HepG2 (cell line): ENCODE results near the gene HOXA6. TPM values are rescaled to one million over a fixed set of nuclear protein-coding genes. Genes with fewer than 3 reads are reported as not detected.

Experiments used
- BRD4 ChIP-seq: sonication (generic); formaldehyde crosslinking; IDR thresholded peaks from 2 replicates; pipeline ENCODE4 v1.4.0; 2020; ENCODE audit warnings: missing genetic modification reagents
- EP300 ChIP-seq, 3 experiments: sonication (generic) in 1 of 3; formaldehyde crosslinking in 1 of 3; IDR thresholded peaks; 2 replicates each; pipeline versions ENCODE4 v1.5.1 to v1.6.1; 2011 to 2020; ENCODE audit warnings: low read depth in 2 of 3, low read length in 2 of 3, borderline replicate concordance in 1 of 3, improper control_type of control experiment in 1 of 3, mild to moderate bottlenecking in 1 of 3, missing genetic modification reagents in 1 of 3, moderate library complexity in 1 of 3
- KLF6 ChIP-seq: IDR thresholded peaks from 2 replicates; pipeline ENCODE4 v1.8.0; 2016; ENCODE audit warnings: missing biosample characterization, missing genetic modification reagents
- NCOA1 ChIP-seq: sonication (generic); formaldehyde crosslinking; IDR thresholded peaks from 2 replicates; pipeline ENCODE4 v1.9.0; 2021; ENCODE audit warnings: missing genetic modification reagents
- NCOA5 ChIP-seq: sonication (generic); formaldehyde crosslinking; IDR thresholded peaks from 2 replicates; pipeline ENCODE4 v1.4.0; 2020; ENCODE audit warnings: missing genetic modification reagents
- NR1H2 ChIP-seq: sonication (generic); formaldehyde crosslinking; IDR thresholded peaks from 2 replicates; pipeline ENCODE4 v1.8.1; 2022; ENCODE audit warnings: low read depth, missing genetic modification reagents, borderline replicate concordance
- PITX1 ChIP-seq: sonication (generic); formaldehyde crosslinking; IDR thresholded peaks from 2 replicates; pipeline ENCODE4 v1.5.1; 2020; ENCODE audit warnings: mild to moderate bottlenecking, missing genetic modification reagents
- PRPF4 ChIP-seq: fragments of 200-400 bp; formaldehyde crosslinking; IDR thresholded peaks from 2 replicates; pipeline ENCODE4 v1.6.1; 2016; ENCODE audit warnings: low read length, low read depth; ENCODE audit not compliant: poor library complexity, severe bottlenecking
- RAD51 ChIP-seq: fragments of 450-650 bp; IDR thresholded peaks from 2 replicates; pipeline ENCODE4 v1.6.1; 2016; ENCODE audit warnings: borderline replicate concordance
- SATB2 ChIP-seq: sonication (generic); formaldehyde crosslinking; IDR thresholded peaks from 2 replicates; pipeline ENCODE4 v1.5.0; 2020; ENCODE audit warnings: missing genetic modification reagents
- SETDB1 ChIP-seq: sonication (generic); formaldehyde crosslinking; IDR thresholded peaks from 2 replicates; pipeline ENCODE4 v1.5.1; 2020; ENCODE audit warnings: missing genetic modification reagents, mild to moderate bottlenecking, borderline replicate concordance
- SKI ChIP-seq: fragments of 450-650 bp; IDR thresholded peaks from one replicate; pipeline ENCODE4 v1.6.1; 2018; ENCODE audit warnings: mild to moderate bottlenecking; ENCODE audit not compliant: partially characterized antibody
- TARDBP ChIP-seq: sonication (generic); formaldehyde crosslinking; IDR thresholded peaks from 2 replicates; pipeline ENCODE4 v1.8.0; 2022; ENCODE audit warnings: mild to moderate bottlenecking, missing genetic modification reagents
- ZFP62 ChIP-seq: sonication (generic); formaldehyde crosslinking; IDR thresholded peaks from 2 replicates; pipeline ENCODE4 v1.4.0; 2020; ENCODE audit warnings: missing genetic modification reagents
- ZFP82 ChIP-seq: sonication (generic); formaldehyde crosslinking; IDR thresholded peaks from 2 replicates; pipeline ENCODE4 v1.5.1; 2020; ENCODE audit warnings: mild to moderate bottlenecking, missing genetic modification reagents, borderline replicate concordance
- ZNF230 ChIP-seq: sonication (generic); formaldehyde crosslinking; IDR thresholded peaks from 2 replicates; pipeline ENCODE4 v1.4.0; 2020; ENCODE audit warnings: mild to moderate bottlenecking, missing genetic modification reagents
- ZNF253 ChIP-seq: sonication (generic); formaldehyde crosslinking; IDR thresholded peaks from 2 replicates; pipeline ENCODE4 v1.8.0; 2022; ENCODE audit warnings: mild to moderate bottlenecking, missing genetic modification reagents, borderline replicate concordance
- ZNF598 ChIP-seq: sonication (generic); formaldehyde crosslinking; IDR thresholded peaks from 2 replicates; pipeline ENCODE4 v1.5.1; 2020; ENCODE audit warnings: mild to moderate bottlenecking, missing genetic modification reagents, borderline replicate concordance
- polyA plus RNA-seq, 8 experiments: library from polyadenylated mRNA; depleted of rRNA in 3 of 8; stranded (reverse) in 7 of 8; unstranded in 1 of 8; fragments of >200 nt; fragmentation: Illumina TruSeq in 4 of 8; extraction: Trizol in 4 of 8; gene quantifications; 2 replicates each; pipeline versions ENCODE4 v1.2.1 to v1.2.3, GENCODE V29; 2011 to 2016; ENCODE audit warnings: low read depth in 4 of 8, missing spikeins in 1 of 8, mixed read lengths in 1 of 8; ENCODE audit not compliant: insufficient read depth in 1 of 8
- total RNA-seq, 5 experiments: library from RNA; depleted of rRNA; stranded (reverse); fragments of >200 nt; fragmentation: Illumina TruSeq; extraction: Trizol; gene quantifications; 2 replicates each; pipeline ENCODE4 v1.2.3, GENCODE V29; 2016; ENCODE audit warnings: low read depth in 1 of 5
- TF ChIP-seq, protein P1 (sequence below): sonication (generic); formaldehyde crosslinking; IDR thresholded peaks from 2 replicates; pipeline ENCODE4 v1.5.1; 2020; ENCODE audit warnings: mild to moderate bottlenecking, missing genetic modification reagents, moderate library complexity
- TF ChIP-seq, protein P2 (sequence below): sonication (generic); formaldehyde crosslinking; IDR thresholded peaks from 2 replicates; pipeline ENCODE4 v1.4.0; 2020; ENCODE audit warnings: mild to moderate bottlenecking, missing genetic modification reagents, borderline replicate concordance
- TF ChIP-seq, protein P3 (sequence below): sonication (generic); formaldehyde crosslinking; IDR thresholded peaks from 2 replicates; pipeline ENCODE4 v1.9.0; 2021; ENCODE audit warnings: missing genetic modification reagents, borderline replicate concordance

The HOXA6 gene
- total and polyA plus RNA-seq, 2 of the 13 experiments (the other 11 are each of a cell fraction or from before 2014, with no cell fraction given): 1.3 to 1.5 TPM

GRCh38 chr7:27160546-27161213 is 13.1 kb upstream of the HOXA6 start (continued):
- TF ChIP-seq PITX1: no peak
- TF ChIP-seq ZNF230 (CRISPR knock-in tag): no peak
- no peak for TF ChIP-seq SKI
- no peak; the same call in 1 of the 2 replicates for TF ChIP-seq ZFP82 (CRISPR knock-in tag)
- TF ChIP-seq SETDB1 (CRISPR knock-in tag): no peak
- TF ChIP-seq PRPF4: no peak
- TF ChIP-seq ZNF253 (CRISPR knock-in tag): no peak
- no peak for TF ChIP-seq TARDBP
- TF ChIP-seq RAD51: no peak
- no peak for TF ChIP-seq NCOA5 (CRISPR knock-in tag)
- TF ChIP-seq, protein P1, sequence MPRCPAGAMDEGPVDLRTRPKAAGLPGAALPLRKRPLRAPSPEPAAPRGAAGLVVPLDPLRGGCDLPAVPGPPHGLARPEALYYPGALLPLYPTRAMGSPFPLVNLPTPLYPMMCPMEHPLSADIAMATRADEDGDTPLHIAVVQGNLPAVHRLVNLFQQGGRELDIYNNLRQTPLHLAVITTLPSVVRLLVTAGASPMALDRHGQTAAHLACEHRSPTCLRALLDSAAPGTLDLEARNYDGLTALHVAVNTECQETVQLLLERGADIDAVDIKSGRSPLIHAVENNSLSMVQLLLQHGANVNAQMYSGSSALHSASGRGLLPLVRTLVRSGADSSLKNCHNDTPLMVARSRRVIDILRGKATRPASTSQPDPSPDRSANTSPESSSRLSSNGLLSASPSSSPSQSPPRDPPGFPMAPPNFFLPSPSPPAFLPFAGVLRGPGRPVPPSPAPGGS (CRISPR knock-in tag): 0 out of 2 replicates have a peak, but pooled peaks have one; percentile 67
- TF ChIP-seq ZFP62: no peak
- TF ChIP-seq BRD4 (CRISPR knock-in tag): no peak
- TF ChIP-seq NCOA1: 0 out of 2 replicates have a peak, but pooled peaks have one; percentile 32
- TF ChIP-seq, protein P2, sequence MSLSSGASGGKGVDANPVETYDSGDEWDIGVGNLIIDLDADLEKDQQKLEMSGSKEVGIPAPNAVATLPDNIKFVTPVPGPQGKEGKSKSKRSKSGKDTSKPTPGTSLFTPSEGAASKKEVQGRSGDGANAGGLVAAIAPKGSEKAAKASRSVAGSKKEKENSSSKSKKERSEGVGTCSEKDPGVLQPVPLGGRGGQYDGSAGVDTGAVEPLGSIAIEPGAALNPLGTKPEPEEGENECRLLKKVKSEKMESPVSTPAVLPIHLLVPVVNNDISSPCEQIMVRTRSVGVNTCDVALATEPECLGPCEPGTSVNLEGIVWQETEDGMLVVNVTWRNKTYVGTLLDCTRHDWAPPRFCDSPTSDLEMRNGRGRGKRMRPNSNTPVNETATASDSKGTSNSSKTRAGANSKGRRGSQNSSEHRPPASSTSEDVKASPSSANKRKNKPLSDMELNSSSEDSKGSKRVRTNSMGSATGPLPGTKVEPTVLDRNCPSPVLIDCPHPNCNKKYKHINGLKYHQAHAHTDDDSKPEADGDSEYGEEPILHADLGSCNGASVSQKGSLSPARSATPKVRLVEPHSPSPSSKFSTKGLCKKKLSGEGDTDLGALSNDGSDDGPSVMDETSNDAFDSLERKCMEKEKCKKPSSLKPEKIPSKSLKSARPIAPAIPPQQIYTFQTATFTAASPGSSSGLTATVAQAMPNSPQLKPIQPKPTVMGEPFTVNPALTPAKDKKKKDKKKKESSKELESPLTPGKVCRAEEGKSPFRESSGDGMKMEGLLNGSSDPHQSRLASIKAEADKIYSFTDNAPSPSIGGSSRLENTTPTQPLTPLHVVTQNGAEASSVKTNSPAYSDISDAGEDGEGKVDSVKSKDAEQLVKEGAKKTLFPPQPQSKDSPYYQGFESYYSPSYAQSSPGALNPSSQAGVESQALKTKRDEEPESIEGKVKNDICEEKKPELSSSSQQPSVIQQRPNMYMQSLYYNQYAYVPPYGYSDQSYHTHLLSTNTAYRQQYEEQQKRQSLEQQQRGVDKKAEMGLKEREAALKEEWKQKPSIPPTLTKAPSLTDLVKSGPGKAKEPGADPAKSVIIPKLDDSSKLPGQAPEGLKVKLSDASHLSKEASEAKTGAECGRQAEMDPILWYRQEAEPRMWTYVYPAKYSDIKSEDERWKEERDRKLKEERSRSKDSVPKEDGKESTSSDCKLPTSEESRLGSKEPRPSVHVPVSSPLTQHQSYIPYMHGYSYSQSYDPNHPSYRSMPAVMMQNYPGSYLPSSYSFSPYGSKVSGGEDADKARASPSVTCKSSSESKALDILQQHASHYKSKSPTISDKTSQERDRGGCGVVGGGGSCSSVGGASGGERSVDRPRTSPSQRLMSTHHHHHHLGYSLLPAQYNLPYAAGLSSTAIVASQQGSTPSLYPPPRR (CRISPR knock-in tag): no peak
- no peak for TF ChIP-seq NR1H2
- no peak for TF ChIP-seq SATB2 (CRISPR knock-in tag)
- TF ChIP-seq, protein P3, sequence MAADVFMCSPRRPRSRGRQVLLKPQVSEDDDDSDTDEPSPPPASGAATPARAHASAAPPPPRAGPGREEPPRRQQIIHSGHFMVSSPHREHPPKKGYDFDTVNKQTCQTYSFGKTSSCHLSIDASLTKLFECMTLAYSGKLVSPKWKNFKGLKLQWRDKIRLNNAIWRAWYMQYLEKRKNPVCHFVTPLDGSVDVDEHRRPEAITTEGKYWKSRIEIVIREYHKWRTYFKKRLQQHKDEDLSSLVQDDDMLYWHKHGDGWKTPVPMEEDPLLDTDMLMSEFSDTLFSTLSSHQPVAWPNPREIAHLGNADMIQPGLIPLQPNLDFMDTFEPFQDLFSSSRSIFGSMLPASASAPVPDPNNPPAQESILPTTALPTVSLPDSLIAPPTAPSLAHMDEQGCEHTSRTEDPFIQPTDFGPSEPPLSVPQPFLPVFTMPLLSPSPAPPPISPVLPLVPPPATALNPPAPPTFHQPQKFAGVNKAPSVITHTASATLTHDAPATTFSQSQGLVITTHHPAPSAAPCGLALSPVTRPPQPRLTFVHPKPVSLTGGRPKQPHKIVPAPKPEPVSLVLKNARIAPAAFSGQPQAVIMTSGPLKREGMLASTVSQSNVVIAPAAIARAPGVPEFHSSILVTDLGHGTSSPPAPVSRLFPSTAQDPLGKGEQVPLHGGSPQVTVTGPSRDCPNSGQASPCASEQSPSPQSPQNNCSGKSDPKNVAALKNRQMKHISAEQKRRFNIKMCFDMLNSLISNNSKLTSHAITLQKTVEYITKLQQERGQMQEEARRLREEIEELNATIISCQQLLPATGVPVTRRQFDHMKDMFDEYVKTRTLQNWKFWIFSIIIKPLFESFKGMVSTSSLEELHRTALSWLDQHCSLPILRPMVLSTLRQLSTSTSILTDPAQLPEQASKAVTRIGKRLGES (CRISPR knock-in tag): no peak
- no peak for TF ChIP-seq EP300 (IDR thresholded peaks at IDR 0.05; ENCODE audit: low read depth in 2 of 2, low read length in 2 of 2)
- no peak for TF ChIP-seq EP300 (CRISPR knock-in tag; IDR thresholded peaks at IDR 0.05; ENCODE audit: borderline replicate concordance)
- no peak for TF ChIP-seq KLF6 (CRISPR knock-in tag)
- peak; percentile 64 for TF ChIP-seq ZNF598 (CRISPR knock-in tag)
